ENCODE results near the gene MRTFA. TPM values are rescaled to one million over a fixed set of nuclear protein-coding genes. Genes with fewer than 3 reads are reported as not detected.
A peak's percentile ranks its signal among the peaks of the same experiment; 100 is the strongest.

Gene MRTFA
- total and polyA plus RNA-seq, 3 donors from 2014 or later: 59.5 to 162 (median 158) TPM

GRCh38 chr22:40613067-40613466 is 23.5 kb downstream of the MRTFA start:
- Histone ChIP-seq H3K4me3 (no peak overlapping the region), H3K9me3 (no peaks in the 10 kb centered on the region), H3K27ac (no peak overlapping the region), H3K4me1 (peaks cover 20% of the 10 kb centered on the region), H3K27me3 (no peaks in the 10 kb centered on the region), H3K36me3 (ENCODE audit: low read depth, missing control alignments) (no peaks in the 10 kb centered on the region)
- TF ChIP-seq POLR2A (IDR thresholded peaks at IDR 0.05): no peak
- TF ChIP-seq, protein P1, sequence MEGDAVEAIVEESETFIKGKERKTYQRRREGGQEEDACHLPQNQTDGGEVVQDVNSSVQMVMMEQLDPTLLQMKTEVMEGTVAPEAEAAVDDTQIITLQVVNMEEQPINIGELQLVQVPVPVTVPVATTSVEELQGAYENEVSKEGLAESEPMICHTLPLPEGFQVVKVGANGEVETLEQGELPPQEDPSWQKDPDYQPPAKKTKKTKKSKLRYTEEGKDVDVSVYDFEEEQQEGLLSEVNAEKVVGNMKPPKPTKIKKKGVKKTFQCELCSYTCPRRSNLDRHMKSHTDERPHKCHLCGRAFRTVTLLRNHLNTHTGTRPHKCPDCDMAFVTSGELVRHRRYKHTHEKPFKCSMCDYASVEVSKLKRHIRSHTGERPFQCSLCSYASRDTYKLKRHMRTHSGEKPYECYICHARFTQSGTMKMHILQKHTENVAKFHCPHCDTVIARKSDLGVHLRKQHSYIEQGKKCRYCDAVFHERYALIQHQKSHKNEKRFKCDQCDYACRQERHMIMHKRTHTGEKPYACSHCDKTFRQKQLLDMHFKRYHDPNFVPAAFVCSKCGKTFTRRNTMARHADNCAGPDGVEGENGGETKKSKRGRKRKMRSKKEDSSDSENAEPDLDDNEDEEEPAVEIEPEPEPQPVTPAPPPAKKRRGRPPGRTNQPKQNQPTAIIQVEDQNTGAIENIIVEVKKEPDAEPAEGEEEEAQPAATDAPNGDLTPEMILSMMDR (IDR thresholded peaks at IDR 0.05): no peak
- no peak for DNase-seq
- intact Hi-C loops (cut with DNase I; ENCODE audit: low total_unique reads): no loop called here

DNA sequence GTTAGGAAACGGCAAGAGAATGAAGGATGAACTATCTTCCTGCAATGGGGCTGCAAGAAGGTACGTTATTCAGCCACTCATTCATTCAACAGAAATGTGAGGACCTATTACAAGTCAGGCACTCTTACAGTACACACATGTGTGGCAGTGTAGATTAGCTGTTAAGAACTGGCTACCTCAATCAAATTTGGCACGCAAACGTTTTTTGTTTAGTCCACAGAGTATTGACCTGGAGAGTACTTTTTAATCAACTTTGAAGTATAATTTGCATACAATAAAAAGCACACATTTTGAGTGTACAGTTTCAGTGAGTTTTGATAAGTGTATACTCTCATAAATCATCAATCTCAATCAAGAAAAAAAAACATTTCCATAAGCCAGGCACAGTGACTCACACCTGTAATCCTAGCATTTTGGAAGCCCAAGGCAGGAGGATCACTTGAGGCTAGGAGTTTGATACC is 24.2 kb downstream of the MRTFA start:
- no peak for DNase-seq
- Histone ChIP-seq H3K27ac (no peak overlapping the region), H3K4me3 (no peak overlapping the region), H3K27me3 (no peaks in the 10 kb centered on the region), H3K4me1 (peaks cover 20% of the 10 kb centered on the region), H3K9me3 (no peaks in the 10 kb centered on the region), H3K36me3 (ENCODE audit: low read depth, missing control alignments) (no peaks in the 10 kb centered on the region)
- WGBS, 2 donors: 73% methylated on average over 4 of the region's 4 CpGs
- intact Hi-C loops (cut with DNase I; ENCODE audit: low total_unique reads): no loop called here
- TF ChIP-seq POLR2A (IDR thresholded peaks at IDR 0.05): no peak
- TF ChIP-seq, protein P1 (IDR thresholded peaks at IDR 0.05): no peak

DNA sequence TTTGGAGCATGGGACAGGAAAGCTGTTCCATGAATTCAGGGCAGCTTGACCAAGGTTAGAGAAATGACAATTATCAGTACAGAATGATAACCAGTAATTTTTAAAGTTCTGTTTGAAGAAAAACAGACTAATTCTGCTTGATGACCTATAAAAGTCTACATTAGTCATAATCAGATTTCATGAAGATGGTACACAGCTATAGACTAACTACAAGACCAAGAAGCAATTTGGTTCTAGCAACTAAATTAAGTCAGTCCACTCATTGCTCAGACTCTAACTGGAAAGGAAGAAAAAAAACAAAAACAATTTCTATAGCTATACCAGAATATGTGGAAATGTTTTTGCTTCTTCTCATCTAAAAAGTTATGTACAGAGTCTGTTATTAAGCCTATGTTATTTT is 24.9 kb downstream of the MRTFA start:
- Histone ChIP-seq H3K27ac (no peak overlapping the region), H3K9me3 (no peaks in the 10 kb centered on the region), H3K36me3 (ENCODE audit: low read depth, missing control alignments) (no peaks in the 10 kb centered on the region), H3K4me1 (peaks cover 25% of the 10 kb centered on the region), H3K27me3 (no peaks in the 10 kb centered on the region), H3K4me3 (no peak overlapping the region)
- DNase-seq: no peak
- no peak for TF ChIP-seq POLR2A (IDR thresholded peaks at IDR 0.05)
- TF ChIP-seq, protein P1 (IDR thresholded peaks at IDR 0.05): no peak
- intact Hi-C loops (cut with DNase I; ENCODE audit: low total_unique reads): no loop called here

DNA sequence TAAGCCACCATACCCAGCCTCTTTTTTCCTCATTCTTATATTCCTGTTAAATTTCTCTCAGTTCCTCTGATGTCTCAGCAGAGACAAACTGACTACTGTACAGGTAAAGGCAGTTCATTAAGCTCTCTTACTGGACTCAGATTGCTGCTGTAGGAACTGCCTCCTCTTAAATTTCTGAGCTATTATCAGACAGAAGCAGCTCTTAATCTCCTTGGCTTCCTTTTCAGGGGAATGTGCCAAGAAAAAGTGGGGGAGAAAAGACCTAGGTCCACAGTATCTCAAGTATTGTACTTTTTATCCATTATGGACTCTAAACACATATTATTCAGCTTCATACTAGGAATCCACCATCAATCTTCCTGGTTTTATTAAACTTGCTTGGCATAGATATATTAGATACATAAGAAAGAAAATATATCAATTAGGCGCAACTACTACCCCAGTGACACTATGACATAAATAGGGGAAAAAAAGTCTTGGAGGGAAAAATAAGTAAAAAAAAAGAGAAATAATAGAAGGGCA is 26.1 kb downstream of the MRTFA start:
- no peaks in the 10 kb centered on the region for H3K36me3 ChIP-seq (ENCODE audit: low read depth, missing control alignments)
- 71 to 81% methylated on average over 1 of the region's 1 CpG for WGBS, 2 donors
- H3K9me3 ChIP-seq: no peaks in the 10 kb centered on the region
- peaks cover 28% of the 10 kb centered on the region for H3K4me1 ChIP-seq
- no peaks in the 10 kb centered on the region for H3K27me3 ChIP-seq
- intact Hi-C loops (cut with DNase I; ENCODE audit: low total_unique reads): no loop called here
- H3K27ac ChIP-seq: peak overlapping the region; percentile 22 to 25
- no peak for TF ChIP-seq POLR2A (IDR thresholded peaks at IDR 0.05)
- TF ChIP-seq, protein P1 (IDR thresholded peaks at IDR 0.05): no peak
- no peak overlapping the region for H3K4me3 ChIP-seq
- peak; percentile 45 for DNase-seq

GRCh38 chr22:40609216-40609615 is 27.3 kb downstream of the MRTFA start:
- intact Hi-C loops (cut with DNase I; ENCODE audit: low total_unique reads): no loop called here
- Histone ChIP-seq H3K9me3 (no peaks in the 10 kb centered on the region), H3K4me1 (peaks cover 28% of the 10 kb centered on the region), H3K27ac (peak overlapping the region in 1 of 2 donors; percentile 29), H3K36me3 (ENCODE audit: low read depth, missing control alignments) (no peaks in the 10 kb centered on the region), H3K27me3 (no peaks in the 10 kb centered on the region), H3K4me3 (no peak overlapping the region)
- TF ChIP-seq, protein P1 (IDR thresholded peaks at IDR 0.05): no peak
- TF ChIP-seq POLR2A (IDR thresholded peaks at IDR 0.05): no peak
- no peak for DNase-seq
- WGBS, 2 donors: 64 to 75% methylated on average over 3 of the region's 3 CpGs
